GM21528 (cell line): ENCODE data around the gene DNAJC2.

Experiments used
- ATAC-seq: cut with Tn5 transposase; IDR thresholded peaks from one replicate; pipeline ENCODE4 v1.9.1; 2021; ENCODE audit warnings: mild to moderate bottlenecking, moderate library complexity; ENCODE audit not compliant: unreplicated experiment, low FRiP score

DNAJC2 gene, protein sequence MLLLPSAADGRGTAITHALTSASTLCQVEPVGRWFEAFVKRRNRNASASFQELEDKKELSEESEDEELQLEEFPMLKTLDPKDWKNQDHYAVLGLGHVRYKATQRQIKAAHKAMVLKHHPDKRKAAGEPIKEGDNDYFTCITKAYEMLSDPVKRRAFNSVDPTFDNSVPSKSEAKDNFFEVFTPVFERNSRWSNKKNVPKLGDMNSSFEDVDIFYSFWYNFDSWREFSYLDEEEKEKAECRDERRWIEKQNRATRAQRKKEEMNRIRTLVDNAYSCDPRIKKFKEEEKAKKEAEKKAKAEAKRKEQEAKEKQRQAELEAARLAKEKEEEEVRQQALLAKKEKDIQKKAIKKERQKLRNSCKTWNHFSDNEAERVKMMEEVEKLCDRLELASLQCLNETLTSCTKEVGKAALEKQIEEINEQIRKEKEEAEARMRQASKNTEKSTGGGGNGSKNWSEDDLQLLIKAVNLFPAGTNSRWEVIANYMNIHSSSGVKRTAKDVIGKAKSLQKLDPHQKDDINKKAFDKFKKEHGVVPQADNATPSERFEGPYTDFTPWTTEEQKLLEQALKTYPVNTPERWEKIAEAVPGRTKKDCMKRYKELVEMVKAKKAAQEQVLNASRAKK

DNA sequence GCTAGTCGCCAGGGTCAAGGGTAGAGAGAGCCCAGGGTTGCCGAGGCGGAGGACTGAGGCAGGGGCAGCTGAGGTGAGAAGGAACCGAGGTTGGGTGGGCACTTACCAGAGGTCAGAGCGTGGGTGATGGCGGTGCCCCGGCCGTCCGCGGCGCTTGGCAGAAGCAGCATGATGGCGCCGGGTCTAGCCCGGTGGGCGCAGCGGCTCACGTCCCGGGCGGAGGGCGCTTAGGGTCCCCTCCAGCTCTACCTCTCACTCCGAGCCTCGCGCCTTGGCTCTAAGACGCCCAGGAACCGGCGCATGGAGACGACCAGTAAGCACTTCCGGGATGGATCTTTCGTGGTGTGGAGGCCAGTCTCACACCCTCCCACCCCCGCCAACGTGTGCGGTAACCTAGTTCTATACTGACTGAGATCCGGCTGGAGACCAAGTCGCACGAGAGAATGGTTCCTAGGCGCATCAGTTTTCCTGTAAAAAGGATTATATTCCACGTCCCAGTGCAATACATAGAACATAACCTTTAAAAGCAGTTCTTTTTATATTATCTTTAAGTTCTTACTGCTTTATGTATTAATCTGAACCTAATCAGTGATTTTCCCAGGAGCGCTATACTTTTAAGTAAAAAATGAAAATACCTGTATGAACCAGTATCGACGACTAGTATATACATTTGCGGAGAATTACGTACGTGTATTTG lies at the start of gene DNAJC2:
Gene DNAJC2, minus strand, starts transcription at position 315 of the 697 bp plus-strand sequence. Its CDS starts 145 bp downstream, at position 170.
- ATAC-seq, result peak; percentile 73

DNA sequence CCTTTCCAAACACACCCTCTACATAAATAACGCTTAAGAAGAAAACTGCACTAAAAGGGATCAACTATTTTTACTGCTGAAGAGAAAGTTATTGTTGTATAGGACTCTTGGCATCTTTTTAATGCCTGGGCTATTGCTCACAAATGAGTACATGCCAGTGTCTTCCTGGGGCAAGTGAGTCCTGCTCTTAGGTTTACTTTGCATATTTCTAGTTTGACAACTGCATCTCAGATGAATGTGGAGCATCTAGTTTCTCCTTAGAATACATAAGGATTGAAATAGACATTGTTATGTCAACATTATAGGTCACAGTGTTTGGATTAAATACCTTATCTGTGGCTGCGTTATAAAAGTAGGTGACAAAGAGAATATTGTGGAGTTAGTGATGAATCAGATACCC lies 47.4 kb upstream of the DNAJC2 start:
- ATAC-seq, result no peak

DNA sequence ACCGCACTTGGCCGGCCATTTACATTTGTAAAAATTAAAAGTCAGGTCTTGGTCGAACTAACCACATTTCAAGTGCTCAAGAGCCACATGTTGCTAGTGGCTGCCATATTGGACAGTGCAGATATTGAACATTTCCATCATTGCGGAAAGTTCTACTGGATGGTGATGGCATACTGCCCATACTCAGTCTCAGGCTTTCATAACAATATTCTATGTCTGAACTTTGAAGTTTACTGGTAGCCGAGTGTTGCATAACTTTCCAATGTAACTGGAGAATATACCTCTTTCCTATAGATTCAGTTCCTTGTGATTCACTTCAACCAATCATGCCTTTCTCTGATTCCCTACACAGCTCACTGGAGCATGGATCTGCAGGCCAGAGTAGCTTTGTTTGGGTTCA lies 46.6 kb upstream of the DNAJC2 start:
- ATAC-seq, result no peak

DNA sequence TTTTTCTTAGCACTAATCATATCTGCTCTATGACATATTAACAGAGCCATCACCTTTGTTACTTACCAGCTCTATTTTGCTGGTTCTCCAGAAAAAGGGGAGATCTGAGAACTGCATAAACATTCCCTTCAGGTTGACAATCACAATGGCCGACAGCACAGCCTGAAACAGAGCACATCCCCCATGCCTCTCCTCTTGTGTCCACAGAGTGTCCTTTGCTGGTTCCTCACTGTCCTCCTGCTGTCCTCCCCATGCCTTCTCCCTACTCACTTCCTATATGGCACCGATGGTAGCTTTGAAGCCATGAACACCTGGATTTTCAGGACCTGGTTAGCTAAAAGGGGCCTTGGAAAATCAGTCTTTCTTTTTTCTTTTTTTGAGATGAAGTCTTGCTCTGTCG lies 44.7 kb upstream of the DNAJC2 start:
- no peak for ATAC-seq

DNA sequence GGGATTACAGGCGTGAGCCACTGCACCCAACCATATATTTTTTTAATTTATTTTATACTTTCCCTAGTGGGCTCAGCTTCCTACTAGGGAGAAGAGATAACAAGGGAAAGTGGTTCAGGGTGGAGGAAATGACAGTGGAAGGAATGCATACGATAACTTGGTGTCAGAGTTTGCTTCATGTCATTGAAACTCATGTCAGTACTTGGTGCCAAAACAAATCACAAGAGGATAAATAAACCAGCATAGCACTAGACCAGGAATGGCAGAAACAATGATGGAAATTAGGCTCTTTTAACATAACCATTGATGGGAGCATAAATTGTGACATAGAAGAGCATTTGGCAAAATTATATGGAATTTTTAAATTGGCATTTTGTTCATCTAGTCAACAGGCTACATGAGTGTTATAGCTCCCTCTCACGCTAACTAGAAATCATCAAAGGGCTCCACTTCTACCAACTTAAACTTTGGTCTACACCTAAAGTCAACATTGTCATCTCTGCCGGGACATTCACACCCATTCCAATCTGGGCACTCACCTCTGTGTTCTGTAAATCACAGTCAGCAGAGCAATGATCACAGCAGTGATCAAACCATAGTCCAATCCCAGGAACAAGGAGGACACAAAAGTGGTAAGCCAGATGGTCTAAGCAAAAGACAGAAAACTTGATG lies 44.0 kb upstream of the DNAJC2 start:
- ATAC-seq, result no peak

DNA sequence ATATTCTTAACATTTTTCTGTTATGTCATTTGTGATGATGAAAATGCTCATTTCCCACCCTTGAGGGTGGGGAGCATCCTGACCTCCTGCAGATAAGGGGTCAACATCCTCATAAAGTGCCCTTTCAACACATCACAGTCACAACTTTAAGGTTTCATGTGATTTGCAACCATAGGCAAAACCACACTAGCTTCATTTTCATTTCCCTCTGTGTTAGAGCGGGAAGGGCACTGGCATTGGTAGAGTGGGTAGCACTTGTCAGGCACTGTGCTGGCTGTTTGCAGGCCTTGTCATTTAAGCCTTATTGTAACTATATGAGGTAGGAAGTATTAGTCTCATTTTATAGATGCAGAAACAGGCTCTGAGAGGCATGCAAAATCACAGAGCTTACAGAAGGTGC lies 42.7 kb upstream of the DNAJC2 start:
- ATAC-seq, result no peak

DNA sequence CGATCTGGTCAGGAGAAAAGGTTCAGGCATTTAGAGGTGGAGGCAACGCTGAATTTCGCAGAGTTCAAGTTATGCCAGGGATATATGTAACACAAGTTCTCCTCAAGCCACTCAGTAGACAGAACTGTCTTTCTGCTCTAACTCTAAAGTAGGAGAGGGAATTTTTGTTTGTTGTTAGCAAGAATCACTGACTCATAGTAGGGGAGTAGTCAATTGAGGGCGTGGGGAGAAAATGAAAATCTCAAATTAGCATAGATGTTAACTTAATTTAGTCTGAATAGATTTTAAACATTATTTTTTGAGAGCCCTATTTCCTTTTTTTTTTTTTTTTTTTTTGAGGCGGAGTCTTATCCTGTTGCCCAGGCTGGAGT lies 37.5 kb upstream of the DNAJC2 start:
- no peak for ATAC-seq

DNA sequence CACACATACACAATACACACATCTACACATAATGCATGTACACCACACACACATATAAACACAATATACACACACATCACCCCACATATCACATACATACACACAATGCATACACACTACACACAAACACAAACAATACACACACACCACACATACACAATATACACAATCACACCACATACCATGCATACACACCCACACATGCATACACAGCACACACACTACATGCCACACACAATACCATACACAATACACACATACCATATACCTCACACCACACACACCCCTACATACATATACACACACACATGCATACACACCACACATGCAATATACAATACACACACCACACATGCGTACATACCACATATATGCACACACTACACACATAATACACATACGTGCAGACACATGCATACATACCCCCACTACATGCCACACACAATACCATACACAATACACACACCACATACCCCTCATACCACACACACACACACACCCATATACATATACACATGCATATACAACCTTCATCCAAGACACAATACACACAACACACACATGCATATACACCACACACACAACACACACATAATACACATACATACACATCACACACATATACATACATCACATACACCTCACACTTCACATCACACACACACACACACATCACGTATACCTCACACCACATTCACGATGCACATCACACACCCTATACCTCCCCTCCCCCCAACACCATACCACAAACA lies 36.9 kb upstream of the DNAJC2 start:
- no peak for ATAC-seq

DNA sequence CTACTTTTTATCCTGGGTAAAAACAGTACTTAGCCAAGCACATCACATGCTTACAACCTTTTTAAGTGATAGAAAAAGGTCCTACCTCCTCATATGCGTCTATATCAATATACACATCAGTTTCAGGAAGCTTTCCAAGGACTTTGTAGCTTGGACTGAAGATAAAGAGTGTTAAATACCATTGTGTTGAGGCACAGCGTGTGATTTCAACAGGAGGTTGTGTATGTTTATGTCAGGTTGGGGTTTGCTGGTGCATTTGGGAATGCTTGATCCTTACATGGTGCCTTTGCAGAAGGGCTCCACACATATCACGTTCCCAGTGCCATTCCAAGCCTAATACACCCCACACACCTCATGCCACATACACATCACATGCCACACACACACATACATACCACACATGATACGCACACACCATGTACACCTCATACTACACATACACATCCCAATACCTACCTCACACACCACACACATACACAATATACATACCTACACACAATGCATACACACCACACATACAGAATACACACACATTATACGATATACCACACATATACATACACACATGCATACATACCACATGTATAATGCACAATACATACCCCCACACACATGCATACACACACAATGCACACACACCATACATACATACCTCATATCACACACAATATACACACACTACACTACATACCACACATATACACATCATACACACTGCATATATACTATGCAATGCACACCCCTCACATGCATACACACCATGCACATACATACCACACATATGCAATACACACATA lies 36.0 kb upstream of the DNAJC2 start:
- no peak for ATAC-seq

DNA sequence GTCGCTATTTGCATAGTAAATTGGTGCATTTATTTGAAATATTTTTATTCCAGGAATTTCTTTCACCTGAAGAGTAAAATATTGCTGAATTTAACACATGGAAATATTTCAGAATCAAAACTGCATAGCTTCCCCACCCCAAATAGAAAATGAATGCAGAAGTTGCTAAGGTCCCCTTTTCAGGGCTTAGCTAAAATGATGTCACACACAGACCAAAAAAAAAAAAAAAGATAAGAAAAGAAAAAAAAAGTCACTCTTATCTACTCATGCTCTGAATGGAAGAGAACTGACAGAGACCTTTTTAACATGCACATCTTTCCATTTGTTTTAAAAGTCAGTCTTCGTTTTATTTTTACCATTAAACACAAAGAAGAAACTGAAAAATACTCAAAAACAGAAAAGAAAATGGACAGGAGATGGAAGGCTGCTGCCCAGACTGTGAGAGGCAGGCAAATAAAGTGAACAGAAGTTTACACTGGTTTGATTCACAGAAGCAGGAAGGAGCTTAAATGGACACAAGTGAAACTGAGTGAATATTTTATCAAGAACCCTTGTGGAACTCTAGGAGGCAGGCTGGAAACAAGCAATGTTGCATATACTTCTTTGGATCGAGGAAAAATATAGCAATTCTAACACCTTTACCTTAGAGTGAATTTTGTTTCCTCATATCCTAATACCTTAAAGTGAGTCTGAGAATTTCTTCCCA lies 34.9 kb upstream of the DNAJC2 start:
- ATAC-seq, result no peak

DNA sequence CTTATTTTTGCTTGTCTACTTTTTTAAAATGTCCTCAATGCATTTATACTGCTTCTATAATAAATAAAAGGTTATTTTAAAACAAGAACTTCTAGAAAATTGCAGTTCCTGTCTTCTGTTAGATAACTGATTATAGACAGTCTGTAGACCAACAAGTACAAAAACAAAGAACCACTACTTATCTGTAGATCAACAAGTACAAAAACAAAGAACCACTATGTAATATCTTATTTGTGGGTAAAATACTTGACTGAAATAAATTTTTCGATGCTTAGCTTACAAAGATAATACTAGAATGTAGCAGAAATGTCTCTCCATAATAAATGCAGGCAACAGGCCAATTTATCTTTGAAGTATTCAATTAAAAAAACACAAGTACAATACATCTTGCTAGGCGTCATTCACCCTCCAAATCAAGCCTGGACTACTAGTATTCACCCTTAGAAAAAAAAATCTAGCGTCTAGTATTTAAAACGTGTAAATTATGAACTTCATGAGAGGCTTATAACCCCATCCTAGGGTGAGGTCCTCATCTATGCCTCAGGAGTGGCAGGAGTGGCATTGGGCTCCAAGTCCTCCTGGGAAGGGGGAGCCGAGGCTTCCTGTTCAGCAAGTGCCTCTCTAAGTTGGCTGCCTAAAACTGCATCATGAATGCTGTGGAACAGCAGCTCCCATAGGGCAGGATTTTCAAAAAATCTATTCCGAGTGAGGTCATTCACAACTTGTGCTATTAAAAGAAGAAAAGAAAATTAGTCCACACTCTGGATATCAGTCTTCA lies 29.5 kb upstream of the DNAJC2 start:
- ATAC-seq, result no peak

DNA sequence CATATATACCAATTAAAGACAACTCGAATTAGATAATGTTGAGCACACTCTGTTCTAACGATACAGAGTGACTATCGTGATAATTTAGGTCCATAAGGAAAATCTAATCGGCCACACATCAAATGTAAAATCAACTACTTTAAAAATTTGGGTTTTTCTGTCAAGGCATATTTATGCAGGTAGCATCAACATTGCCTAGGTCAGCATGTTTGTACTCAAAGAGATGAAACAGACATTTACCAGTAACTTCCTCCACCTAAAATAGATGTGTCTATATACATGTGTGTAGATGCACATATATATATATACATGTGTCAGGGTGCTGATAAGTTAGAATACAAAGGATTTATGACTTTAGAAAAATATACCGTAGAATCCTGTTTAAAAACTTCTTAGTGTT lies 24.9 kb upstream of the DNAJC2 start:
- no peak for ATAC-seq

DNA sequence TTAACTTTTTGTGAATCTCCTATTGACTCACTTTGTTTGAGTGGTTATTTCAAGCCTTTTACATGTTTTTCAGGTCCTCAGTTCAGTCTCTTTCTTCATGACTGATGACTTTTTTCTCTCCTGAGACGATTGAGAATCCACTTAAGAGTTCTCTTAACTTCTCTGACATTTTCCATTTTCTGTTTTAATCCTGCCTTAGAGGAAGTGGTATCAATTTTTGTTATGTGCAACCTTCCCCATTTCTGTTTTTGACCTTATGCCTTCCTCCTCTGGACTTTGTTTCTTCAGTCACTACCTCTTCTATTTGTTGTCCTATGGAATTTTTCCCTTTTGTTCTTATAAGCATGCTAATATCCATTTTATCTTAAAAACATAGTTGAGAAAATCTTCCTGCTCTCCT lies 5.2 kb upstream of the DNAJC2 start:
- no peak for ATAC-seq

DNA sequence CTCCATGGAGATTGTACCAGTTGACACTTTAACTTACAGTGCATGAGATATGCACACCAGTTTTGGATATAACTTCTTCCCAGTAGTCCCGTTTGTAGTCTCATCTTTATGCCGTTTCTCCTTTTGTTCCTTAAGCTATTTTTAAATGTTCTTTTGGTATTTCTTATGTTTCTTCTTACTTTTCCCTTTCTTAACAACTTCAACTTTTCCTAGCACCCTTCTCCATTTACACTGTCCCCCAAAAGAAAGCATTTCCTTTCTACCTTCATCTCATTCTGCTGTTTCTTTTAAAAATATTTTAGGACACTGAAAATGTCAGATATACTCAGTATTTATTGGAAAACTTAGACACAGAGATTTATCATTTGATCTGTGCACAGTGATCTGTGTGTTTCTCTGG lies 4.4 kb upstream of the DNAJC2 start:
- ATAC-seq, result no peak

DNA sequence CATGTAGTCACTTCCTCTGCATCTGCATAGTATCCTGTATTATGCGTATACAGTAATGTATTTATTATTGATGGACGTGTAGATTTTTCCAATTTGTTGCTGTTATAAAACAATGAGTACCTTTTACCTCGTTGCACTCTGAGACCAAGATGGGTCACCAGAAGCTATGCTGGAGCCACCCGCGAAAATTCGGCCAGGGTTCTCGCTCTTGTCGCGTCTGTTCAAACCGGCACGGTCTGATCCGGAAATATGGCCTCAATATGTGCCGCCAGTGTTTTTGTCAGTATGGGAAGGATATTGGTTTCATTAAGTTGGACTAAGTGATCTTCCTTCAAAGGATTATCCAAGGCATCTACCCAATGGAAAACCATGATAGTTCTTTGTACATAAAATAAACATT lies 3.9 kb upstream of the DNAJC2 start:
- no peak for ATAC-seq

DNA sequence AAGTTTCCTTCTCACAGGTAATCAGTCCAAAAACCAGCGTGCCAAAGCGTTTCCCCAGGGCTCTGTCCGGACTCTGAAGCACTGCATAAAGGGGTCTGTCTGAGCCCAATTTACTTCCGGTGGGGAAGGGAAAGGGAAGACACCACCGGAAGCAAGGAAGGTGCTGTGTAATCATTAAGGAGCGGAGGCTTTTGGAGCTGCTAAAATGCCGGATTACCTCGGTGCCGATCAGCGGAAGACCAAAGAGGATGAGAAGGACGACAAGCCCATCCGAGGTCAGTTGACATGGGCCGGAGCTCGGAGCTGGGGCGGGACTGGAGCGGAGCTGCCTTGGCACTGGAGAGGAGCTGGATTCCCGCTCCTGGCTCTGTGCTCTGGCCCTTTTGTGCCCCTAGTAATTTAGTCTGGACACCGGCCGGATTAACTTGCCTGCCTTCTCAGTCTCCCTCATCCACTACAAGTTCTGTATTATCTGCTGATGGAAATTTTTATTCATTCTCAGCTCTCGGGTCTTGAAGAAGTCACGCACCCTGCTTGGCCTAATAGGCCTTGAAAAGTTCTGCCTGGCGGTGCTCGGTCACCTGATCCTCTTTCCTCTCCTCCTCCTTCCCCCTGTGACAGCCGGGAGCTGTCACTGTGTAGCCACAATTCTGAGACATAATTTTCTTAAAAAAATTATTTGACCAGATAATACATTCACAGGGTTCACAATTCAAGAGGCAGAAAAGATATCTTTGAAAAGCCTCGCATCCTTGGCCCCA lies 3.1 kb upstream of the DNAJC2 start, which contains the start of gene PSMC2:
Gene PSMC2, plus strand, starts transcription at position 137 of the 761 bp plus-strand sequence. Its CDS starts 69 bp downstream, at position 206.
- ATAC-seq, result peak; percentile 76

DNA sequence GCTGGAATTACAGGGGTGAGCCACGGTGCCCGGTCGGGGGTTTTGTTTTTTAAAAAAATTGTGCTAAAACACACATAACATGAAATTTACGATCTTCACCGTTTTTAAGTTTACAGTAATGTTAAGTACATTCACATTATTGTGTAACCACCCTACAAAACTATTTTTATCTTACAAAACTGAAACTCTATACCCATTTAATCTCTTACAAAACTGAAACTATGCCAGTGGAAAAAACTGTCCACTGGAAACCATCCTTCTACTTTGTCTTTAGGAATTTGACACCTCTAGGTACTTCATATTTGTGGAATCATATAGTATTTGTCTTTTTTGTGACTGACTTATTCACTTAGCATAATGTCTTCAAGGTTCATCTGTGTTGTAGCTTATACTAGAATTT lies 1.8 kb upstream of the DNAJC2 start:
- ATAC-seq, result no peak
